GM03348 (cell line): Measurements from ENCODE around the gene SENP2.
"Not testable (repeated sequence)": the region's sequence is repeated elsewhere in the genome, so short reads cannot be mapped to it uniquely, and the experiment has no call there.

ENCODE experiments used
- DNase-seq: peaks from one replicate; pipeline ENCODE4 v3.0.0; 2012; ENCODE audit warnings: low spot score

Gene SENP2

GRCh38 chr3:185586686-185587039, 568 bp downstream of the SENP2 start:
- no peak for DNase-seq

- no peak for DNase-seq
Observed at GRCh38 chr3:185594073-185594472, 8.0 kb downstream of the SENP2 start.

DNA sequence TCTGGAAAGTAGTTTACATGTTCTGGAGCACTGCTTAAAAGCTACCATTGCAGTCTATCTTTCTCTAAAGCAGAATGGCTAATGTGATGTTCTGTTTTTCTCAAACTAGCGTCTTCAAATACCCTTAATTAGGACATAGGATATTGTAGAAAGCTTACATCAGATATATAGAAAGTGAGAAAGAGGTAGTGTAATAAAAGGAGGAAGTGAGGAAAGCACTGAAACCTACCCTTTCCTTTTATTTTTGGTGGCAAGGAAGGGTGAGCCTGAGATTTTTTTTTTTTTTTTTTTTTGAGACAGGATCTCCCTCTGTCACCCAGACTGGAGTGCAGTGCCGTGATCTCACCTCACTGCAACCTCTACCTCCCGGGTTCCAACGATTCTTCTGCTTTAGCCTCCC, 9.4 kb downstream of the SENP2 start:
- no peak for DNase-seq

DNA sequence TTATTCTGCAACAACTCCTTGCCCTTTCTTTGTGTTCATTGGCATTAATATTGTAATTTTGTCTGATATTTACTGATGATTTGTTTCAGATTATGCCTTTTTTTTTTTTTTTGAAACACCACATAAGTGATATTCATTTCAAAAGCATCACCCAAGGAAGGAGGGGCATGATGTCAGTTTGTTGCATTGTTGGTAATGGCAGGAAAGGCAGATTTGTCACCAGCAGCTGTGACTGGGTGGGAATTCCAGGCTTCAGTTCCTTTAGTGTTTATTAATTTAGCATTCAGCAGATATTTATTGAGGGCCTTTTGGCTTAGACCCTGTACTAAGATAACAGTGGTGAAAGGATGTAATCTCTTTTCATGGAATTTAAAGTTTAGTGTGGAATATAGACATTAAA, 19.5 kb downstream of the SENP2 start:
- no peak for DNase-seq

GRCh38 chr3:185606196-185606595, 20.1 kb downstream of the SENP2 start:
- no peak for DNase-seq

DNA sequence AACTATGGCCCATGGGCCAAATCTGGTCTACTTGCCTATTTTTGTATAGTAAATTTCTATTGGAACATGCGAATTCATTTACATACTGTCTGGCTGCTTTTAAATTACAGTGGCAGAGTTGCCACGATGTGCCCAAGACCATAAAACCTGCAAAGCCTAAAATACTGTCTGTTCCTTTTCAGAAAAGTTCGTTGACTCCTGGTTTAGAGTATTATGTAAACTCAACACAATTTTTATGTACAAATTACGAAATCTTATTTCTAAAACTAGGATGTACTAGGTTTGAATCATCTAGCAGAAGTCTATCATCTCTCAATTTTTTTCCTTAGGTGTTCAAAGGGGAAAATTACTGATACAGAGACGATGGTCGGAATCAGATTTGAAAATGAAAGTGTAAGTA, 26.9 kb downstream of the SENP2 start:
- no peak for DNase-seq

DNA sequence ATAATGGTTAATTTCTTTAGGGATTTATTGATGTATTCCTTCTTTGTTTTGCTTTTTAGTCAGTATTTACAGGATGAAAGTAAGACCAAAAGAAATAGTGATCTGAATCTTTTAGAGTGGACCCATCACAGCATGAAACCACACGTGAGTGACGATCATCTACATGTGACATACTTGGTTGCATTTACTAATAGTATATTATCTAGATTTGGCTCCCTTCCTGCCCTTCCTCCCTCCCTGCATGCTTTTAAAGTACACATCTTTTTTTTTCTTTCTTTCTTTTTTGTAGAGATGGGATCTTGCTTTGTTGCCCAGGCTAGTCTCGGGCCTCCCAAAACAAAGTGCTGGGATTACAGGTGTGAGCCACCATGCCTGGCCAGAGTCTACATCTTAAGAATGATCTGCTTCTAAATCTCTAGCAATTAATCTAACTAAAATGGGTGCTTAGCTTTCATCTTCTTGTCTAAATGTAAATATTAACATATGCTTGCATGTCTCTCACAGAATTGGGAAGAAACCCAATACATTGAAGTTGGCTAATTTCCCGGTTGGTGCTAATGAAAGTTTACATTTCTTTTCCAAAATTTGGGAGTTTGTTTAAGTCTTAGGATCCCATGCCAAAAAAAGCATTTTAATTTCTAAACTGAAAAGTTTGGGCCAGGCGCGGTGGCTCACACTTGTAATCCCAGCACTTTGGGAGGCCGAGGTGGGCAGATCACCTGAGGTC, 38.0 kb downstream of the SENP2 start:
- DNase-seq: no peak

- no peak for DNase-seq
Observed at GRCh38 chr3:185625784-185626183, 39.7 kb downstream of the SENP2 start.

GRCh38 chr3:185629554-185630181, 43.6 kb downstream of the SENP2 start:
- no peak for DNase-seq

- peak; percentile 57 for DNase-seq
Observed at GRCh38 chr3:185630182-185630622, 44.1 kb downstream of the SENP2 start.

DNA sequence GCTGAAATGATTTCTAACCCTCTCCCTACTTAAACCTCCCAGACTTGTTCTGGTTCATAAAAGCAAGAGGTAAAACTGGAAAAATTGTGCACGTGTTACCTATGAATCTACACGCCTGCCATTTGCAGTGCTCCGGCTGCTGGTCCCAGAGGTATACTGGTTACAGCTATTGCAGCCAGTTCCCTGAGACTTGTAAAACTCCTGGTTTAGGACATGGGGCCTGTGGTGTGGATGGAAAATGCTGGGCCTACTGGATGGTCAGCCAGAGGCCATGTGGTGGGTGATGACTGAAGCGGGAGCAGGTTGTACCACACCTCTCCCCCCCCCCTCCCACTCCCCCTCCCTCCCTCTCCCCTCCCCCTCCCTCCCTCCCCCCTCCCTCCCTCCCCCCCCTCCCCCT, 45.0 kb downstream of the SENP2 start:
- DNase-seq: no peak

- DNase-seq: no peak
Observed at GRCh38 chr3:185631508-185632206, 45.6 kb downstream of the SENP2 start.

DNA sequence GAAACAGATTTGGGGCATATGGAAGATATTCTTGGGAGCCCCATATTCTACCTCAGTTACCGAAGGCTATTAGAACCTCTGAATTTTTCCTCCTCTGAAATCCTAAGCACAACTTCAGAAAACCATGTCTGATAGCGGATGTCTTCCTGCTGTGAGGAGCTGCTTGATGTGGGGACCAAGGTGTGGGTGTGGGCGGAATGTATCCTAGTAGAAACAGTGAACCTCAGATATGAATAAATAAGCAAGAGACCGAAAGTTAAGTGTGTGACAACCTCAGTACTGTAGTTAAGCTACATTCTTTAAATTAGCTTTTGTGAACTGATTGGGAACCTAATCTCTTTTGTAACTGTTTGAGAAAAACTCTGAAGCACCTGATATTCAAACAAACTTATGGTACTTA, 46.9 kb downstream of the SENP2 start:
- DNase-seq: no peak

- DNase-seq: no peak
Observed at GRCh38 chr3:185637388-185637787, 51.3 kb downstream of the SENP2 start.

- DNase-seq: not testable (repeated sequence)
Observed at GRCh38 chr3:185638651-185639050, 52.6 kb downstream of the SENP2 start.

DNA sequence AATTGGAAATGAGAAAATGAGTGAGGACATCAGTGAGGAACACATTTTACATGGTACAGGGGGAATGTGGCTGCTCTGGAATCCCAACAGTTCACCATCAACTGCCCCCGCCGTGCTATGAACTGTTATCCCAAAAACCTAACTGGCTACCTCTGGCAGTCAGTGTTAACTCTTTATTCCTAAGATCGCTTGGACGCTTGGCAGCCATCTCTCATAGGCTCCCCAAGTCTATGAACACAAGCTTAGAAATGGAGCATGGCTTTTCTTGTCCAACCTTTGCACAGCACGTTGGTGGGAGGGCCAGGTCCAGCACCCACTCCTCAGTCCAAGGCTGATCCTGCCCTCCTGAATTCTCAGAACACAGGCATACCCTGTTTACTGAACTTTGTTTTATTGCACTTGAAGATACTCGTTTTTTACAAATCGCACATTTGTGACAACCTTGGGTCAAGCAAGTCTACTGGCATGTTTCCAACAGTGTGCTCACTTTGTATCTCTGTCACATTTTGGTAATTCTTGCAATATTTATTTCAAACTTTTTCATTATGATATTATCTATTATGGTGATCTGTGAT, 53.6 kb downstream of the SENP2 start:
- no peak for DNase-seq

GRCh38 chr3:185640308-185640707, 54.2 kb downstream of the SENP2 start:
- no peak for DNase-seq

- not testable (repeated sequence) for DNase-seq
Observed at GRCh38 chr3:185645191-185645590, 59.1 kb downstream of the SENP2 start.

DNA sequence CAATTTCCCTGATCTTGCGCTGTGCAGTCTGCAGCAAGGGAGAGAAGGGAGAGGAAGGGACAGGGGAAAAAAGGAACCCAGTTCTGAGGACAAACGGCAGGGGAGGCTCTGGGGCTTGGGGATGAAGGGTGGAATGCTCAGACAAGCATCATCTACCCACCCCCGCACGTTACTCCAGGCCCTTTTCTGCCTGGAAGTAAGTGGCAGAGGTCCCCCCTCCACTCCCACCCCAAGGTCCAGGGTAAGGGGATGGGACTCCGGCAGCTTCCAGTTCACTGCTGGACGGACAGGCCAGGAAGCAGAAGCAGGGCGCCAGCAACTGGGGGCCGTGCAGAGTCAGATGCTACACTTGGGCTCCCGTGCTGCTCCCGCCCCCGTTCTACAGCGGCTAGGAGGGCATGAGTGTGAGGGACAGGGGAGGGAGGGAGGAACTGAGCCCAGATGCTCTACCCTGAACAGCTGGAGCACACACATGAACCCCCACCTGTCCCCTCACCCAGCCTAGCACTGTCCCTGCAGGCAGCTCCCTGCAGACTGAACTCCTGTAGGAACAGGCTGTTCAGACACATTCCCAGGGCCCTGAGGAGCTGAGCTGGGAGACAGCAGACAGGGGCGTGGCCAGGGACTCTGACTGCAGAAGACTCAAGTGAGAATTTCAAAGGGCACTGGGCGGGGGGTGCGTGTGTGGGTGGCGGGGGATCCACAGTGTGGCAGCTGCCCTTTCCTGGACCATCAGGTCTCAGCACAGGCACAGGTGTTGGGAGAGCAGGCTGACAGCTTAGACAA, 59.7 kb downstream of the SENP2 start:
- DNase-seq: no peak

- DNase-seq: no peak
Observed at GRCh38 chr3:185646382-185647133, 60.5 kb downstream of the SENP2 start.

DNA sequence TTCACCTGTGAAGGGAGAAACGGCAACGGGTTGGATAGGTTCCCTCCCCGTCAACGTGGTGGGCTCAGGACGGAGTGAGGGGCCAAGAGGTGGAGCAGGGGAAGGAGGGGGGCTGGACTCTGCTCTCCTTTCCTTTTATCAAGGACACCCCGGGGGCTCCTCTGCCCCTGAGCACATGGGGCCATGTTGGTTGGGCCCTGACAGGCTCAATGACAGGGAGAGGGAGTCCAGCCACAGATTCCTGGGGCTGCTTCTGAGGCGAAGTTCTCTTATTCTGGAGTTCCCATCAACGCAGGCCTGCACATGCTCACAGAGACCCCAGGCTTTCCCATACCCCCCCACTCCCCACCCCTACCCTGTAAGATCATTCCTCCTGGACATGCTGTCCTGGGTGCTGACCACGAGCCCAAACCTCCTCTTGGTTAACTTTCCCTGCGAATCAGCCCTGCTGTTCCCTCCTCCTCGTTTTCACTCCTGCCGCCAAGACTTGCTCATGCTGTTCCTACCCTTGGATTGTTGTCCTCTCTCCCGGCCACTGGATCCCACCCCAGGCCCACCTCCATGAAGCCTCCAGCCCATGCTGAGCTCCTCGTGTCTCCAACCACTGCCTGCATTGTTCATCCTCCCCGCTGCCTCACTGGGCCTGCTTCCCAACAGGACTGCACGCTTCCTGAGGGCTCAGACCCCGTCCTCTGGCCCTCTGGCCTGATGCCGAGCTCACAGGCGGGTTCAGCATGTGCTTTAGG, 61.2 kb downstream of the SENP2 start:
- no peak for DNase-seq
